Activated CD8-positive, alpha-beta memory T cell treated with anti-CD3 and anti-CD28 coated beads for 24 hours (primary cell): ENCODE results near the gene ARHGAP30.
"Not testable (repeated sequence)": the region's sequence is repeated elsewhere in the genome, so short reads cannot be mapped to it uniquely, and the experiment has no call there.

Experiments
- DNase-seq: peaks from one replicate; pipeline ENCODE4 v3.0.0-alpha.2; 2020

ARHGAP30 gene

GRCh38 chr1:161069731-161070270, at the start of gene ARHGAP30:
ARHGAP30 (minus strand) TSS chr1:161069891; CDS start chr1:161069624, 267 bp downstream.
- peak; percentile 89 for DNase-seq

GRCh38 chr1:161117759-161118581, 48.3 kb upstream of the ARHGAP30 start, which contains the start of the genes NIT1 and PFDN2:
NIT1 (plus strand) TSS chr1:161118105; CDS start chr1:161118177, 72 bp downstream.
PFDN2 (minus strand) TSS chr1:161118037; CDS start chr1:161118026, 11 bp downstream.
- DNase-seq: peak; percentile 93

- not testable (repeated sequence) for DNase-seq
Observed at GRCh38 chr1:161115961-161116360, 46.3 kb upstream of the ARHGAP30 start.

GRCh38 chr1:161115132-161115711, 45.5 kb upstream of the ARHGAP30 start:
- DNase-seq: no peak

GRCh38 chr1:161114556-161114955, 44.9 kb upstream of the ARHGAP30 start:
- no peak for DNase-seq

- no peak for DNase-seq
Observed at GRCh38 chr1:161113915-161114314, 44.2 kb upstream of the ARHGAP30 start.

- no peak for DNase-seq
Observed at GRCh38 chr1:161111527-161111926, 41.8 kb upstream of the ARHGAP30 start.

- no peak for DNase-seq
Observed at GRCh38 chr1:161111117-161111516, 41.4 kb upstream of the ARHGAP30 start.

- no peak for DNase-seq
Observed at GRCh38 chr1:161106431-161106830, 36.7 kb upstream of the ARHGAP30 start.

- no peak for DNase-seq
Observed at GRCh38 chr1:161100556-161100955, 30.9 kb upstream of the ARHGAP30 start.

GRCh38 chr1:161099090-161099802, 29.6 kb upstream of the ARHGAP30 start:
- DNase-seq: no peak

- peak; percentile 86 for DNase-seq
Observed at GRCh38 chr1:161098210-161099068, 28.7 kb upstream of the ARHGAP30 start, which contains the start of gene KLHDC9. KLHDC9 (plus strand) TSS chr1:161098361; CDS start chr1:161098536, 175 bp downstream.

GRCh38 chr1:161096530-161096929, 26.8 kb upstream of the ARHGAP30 start:
- no peak for DNase-seq

- no peak for DNase-seq
Observed at GRCh38 chr1:161096015-161096414, 26.3 kb upstream of the ARHGAP30 start.

- DNase-seq: no peak
Observed at GRCh38 chr1:161095230-161095629, 25.5 kb upstream of the ARHGAP30 start.

- no peak for DNase-seq
Observed at GRCh38 chr1:161094481-161094880, 24.8 kb upstream of the ARHGAP30 start.

GRCh38 chr1:161092621-161093028, 22.9 kb upstream of the ARHGAP30 start:
- peak; percentile 69 for DNase-seq

- DNase-seq: no peak
Observed at GRCh38 chr1:161091796-161092507, 22.3 kb upstream of the ARHGAP30 start.

- DNase-seq: no peak
Observed at GRCh38 chr1:161091093-161091492, 21.4 kb upstream of the ARHGAP30 start.

- no peak for DNase-seq
Observed at GRCh38 chr1:161090617-161091016, 20.9 kb upstream of the ARHGAP30 start.

- DNase-seq: no peak
Observed at GRCh38 chr1:161089938-161090337, 20.2 kb upstream of the ARHGAP30 start.
